Stimulated activated CD8-positive, alpha-beta memory T cell treated with anti-CD3 and anti-CD28 coated beads, Interleukin-15, amount 100 ng/mL, for 4 hours (primary cell): ENCODE data around the gene GIMAP7.
"Not testable (repeated sequence)": the region's sequence is repeated elsewhere in the genome, so short reads cannot be mapped to it uniquely, and the experiment has no call there.

ENCODE experiments used
- DNase-seq, 2 donors: peaks; one replicate each; pipeline ENCODE4 v3.0.0-alpha.2; 2020; ENCODE audit warnings: low read depth in 2 of 2

The GIMAP7 gene

DNA sequence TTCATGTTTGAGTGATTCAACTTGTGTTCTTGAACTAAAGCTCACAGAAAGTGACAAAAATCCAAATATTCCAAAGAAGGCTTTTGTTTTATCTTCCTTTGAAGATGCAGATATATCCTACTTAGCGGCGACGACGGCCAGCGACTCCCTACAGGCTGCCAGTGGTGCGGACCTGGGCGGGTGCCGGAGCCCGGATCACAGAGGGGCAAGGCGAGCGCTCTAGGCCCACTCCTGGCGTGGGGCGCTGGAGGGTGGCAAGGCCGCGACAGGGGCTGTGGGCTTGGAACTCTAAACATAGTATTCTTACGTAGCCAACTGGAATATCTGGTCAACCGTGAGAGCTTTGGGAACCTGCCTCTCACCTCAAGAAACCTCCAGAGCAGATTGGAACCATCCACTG is 914 bp upstream of the GIMAP7 start:
- DNase-seq = no peak

DNA sequence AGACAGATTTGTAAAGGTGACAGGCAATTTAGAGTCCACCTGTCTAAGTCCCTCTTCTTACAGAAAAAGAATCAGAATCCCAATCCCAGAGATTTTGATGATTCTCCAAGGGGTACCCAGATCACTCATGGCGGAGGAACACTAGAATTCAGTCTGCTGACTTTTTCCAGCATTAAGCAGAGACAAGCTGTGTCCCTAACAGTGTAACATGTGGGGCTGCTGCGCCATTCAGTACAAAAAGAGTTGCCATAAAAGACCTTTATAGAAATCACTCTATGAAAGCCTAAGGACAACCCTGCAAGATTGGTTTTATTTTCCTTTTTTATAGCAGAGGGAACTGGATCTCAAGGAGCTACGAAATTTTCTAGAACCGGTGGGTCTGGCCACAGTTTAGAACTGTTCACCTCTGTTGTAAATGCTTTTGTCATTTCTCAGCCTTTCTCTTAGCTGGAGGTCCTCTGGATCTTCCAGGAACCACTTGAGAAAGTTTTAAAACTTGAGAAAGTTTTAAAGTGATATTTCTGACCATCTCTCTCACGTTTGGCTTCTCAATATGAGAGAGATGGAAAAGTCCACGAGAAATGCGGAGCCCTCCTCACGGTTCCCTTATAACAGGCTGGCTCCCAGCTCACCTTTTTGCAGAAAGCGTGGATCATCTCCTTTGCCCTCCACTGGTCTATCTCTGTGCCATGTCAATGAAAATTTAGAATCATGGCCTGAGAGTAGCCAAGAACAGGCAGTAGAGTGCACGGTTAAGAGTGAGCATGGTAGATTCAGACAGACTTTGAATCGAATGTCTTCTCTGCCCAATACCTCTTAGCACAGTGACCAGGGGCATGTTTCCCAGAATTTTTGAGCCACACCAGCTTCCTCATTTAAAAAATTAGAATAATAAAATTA is 826 bp downstream of the GIMAP7 start:
- no peak for DNase-seq

DNA sequence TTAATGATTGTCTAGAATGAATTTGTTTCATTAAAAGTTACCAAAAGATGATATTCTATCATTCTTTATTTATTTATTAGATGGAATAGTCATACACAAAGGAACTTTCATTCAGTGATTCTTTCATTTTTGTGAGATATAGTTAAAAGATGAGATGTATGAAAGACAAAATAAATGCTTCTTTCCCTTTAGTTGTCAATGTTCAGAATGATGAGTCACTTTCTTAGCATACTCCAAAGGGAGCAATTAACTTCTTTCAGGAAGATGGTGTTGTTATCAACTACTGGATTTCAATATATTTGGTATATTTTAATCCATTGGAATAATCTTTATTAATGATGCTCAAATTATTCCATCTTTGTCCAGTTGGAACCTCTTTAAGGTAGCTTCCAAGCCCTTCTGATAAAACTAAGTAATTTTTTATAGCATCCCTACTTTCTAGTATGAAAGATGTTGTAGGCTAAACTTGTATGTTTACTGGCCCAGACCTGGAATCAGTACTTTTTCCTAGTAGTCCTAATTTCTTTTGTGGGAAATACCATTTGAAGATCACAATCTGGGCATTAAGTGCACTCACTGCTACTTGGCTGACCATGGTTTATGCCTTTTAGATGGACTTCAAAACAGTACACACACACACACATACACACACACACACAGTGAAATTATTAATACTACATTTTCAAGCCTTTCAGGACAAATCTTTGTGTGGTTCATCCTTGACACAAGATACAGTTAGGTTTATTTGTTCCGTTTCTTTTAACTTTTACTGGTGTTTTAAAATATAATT is 2.5 kb downstream of the GIMAP7 start:
- no peak for DNase-seq

DNA sequence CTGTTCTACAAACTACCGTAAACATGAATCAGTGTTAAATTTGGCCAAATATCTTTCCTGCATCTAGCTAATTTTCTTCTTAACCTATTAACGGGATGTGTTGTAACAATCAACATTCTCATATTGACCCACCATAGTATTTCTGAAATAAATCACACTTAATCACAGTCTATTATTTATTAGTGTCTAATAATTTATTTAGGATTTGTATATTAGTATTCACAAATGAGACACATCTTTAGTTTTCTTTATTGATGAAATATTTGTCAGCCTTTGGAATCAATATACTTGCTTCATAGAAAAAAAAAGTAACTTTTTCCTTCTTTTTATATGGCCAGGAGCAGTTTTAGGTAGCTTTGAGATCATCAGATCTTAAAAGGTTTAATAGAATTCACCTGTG is 4.6 kb downstream of the GIMAP7 start:
- DNase-seq = no peak

DNA sequence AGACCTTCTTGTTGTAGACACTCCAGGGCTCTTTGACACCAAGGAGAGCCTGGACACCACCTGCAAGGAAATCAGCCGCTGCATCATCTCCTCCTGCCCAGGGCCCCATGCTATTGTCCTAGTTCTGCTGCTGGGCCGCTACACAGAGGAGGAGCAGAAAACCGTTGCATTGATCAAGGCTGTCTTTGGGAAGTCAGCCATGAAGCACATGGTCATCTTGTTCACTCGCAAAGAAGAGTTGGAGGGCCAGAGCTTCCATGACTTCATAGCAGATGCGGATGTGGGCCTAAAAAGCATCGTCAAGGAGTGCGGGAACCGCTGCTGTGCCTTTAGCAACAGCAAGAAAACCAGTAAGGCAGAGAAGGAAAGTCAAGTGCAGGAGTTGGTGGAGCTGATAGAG is 5.5 kb downstream of the GIMAP7 start:
- DNase-seq = no peak

DNA sequence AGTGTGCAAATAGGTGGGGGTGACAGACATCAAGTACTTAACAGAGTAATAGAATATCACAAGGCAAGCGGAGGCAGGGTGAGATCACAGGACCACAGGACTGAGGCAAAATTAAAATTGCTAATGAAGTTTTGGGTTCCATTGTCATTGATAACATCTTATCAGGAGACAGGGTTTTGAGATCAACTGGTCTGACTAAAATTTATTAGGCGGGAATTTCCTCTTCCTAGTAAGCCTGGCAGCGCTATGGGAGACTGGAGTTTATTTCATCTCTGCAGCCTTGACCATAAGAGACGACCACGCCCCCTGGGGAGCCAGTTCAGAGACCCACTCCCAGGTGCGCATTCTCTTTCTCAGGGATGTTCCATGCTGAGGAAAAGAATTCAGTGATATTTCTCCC is 8.3 kb downstream of the GIMAP7 start:
- DNase-seq = not testable (repeated sequence)

DNA sequence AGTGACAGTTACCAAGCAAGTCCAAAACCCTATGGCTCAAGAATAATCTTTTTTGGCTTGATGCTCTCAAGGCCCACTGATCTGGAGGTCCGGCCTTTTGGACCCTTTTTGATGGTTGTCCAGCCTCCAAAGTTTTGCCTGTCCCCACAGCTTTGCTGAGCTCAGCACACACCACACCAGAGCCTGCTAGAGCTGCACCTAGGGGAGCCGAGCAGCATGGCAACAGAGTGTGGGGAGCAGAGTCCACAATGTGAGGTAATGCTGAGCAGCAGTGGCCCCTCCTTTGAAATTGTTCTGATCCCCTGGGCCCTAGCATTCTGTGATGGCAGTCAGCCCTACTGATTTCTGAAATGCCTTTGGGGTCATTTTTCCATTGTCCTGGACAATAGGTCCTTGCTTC is 9.3 kb downstream of the GIMAP7 start:
- no peak for DNase-seq

DNA sequence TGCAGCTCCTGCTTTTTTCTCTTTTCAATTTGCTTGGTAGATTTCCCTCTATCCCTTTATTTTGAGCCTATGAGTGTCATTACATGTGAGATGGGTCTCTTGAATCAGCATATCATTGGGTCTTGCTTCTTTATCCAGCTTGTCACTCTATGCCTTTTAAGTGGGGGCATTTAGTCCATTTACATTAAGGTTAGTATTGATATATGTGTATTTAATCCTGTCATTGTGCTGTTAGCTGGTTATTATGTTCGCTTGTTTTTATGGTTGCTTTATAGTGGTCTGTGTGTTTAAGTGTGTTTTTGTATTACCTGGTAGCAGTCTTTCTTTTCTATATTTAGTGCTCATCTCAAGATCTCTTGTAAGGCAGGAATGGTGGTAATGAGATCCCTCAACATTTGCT is 17.0 kb downstream of the GIMAP7 start:
- no peak for DNase-seq

DNA sequence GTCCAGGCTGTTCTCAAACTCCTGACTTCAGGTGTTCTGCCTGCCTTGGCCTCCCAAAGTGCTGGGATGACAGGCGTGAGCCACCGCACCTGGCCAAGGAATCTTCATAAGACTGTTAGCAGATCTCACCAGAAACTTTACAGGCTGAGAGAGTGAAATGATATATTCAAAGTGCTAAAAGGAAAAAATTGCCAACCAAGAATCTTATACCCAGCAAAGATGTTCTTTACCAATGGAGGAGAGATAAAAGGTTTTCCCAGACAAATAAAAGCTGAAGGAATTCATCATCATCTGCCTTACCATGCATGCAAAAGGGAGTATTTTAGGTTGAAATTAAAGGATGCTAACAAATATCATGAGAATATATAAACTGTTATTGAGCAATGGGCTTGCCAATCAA is 23.6 kb downstream of the GIMAP7 start:
- no peak for DNase-seq

DNA sequence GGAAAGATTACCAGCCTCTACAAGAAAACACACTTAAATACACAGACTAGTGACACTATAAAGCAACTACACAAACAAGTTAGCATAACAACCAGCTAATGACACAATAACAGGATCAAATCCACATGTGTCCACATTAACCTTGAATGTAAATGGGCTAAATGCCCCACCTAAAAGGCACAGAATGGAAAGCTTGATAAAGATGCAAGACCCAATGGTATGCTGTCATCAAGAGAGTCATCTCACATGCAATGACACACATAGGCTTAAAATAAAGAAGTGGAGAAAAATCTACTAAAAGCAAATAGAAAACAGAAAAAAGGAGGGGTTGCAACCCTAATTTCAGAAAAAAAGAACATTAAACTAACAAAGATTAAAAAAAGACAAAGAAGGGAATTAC is 38.5 kb downstream of the GIMAP7 start:
- DNase-seq = no peak

DNA sequence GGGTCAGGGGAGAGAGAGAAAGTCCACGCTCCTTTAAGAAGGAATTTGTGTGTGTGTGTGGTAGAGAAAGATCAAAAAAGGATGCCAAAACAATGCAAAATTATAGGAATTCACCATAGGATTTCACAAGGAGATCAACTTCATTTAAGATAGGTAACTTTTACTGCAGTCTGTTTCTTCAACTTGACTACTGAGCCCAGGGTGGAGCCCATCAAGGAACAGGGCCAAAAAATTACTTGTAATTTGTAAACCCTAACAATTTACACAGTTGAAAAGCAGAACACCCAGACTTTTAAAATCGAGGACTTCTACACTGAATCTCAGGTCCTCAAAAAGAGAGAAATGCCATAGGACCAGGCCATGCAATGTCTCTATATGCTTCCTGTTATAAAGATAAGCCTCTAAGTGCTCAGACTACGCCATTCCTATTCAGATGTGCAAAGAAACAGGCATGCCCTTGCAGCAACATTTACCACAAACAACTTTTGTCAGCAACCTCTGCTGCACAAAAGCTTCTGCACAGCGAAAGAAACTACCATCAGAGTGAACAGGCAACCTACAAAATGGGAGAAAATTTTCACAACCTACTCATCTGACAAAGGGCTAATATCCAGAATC is 42.0 kb downstream of the GIMAP7 start:
- DNase-seq = no peak

DNA sequence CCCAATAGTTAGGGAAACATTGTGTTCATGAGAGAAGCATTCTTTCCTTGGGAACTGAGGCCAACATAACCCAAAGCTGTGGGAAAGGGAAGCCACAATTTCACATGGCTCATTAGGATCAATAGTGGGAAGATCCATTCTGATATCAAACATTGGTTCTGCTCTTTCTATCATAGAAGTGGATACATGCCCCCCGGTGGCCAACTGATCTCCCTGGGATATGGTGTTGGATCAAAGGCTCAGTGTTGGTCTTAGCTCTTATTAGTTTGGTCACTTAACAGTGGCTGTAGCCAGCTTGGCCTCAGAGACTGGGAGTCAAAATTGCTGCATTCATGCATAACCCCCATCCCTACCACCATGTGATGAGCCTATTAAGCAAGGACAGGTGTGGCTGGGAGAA is 45.8 kb downstream of the GIMAP7 start:
- DNase-seq = no peak

DNA sequence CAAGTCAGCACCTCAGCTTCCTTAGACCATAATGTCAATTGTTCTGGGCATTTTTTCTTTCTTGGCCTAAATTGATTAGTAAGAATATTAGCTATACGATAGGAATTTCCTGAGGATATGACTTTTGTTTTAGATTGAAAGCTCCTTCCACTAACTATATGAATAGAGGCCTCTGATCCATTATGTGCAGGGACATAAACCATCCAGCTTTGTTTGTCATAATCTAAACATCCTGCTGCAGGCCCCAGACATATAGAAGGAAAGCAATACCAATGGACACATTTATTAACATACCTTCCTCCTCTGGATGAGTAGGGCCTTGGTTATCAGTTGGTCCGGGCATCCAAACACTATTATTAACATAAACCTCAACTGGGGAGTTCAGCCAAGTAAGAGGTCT is 48.2 kb downstream of the GIMAP7 start:
- DNase-seq = no peak

DNA sequence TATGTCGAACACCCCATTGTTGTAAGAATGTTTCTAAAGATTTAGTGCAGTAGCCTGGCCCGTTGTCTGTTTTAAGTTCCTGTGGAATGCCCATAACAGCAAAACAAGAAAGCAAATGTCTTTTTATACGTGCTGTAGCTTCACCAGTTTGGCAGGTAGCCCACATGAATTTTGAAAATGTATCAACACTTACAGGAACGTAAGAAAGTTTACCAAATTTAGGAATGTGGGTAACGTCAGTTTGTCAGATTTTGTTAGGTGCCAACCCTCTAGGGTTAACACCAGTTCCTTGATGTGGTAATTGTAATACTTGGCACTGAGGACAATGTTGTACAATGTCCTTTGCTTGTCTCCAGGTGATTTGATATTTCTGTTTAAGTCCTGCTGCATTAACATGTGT is 49.3 kb downstream of the GIMAP7 start:
- DNase-seq = no peak

DNA sequence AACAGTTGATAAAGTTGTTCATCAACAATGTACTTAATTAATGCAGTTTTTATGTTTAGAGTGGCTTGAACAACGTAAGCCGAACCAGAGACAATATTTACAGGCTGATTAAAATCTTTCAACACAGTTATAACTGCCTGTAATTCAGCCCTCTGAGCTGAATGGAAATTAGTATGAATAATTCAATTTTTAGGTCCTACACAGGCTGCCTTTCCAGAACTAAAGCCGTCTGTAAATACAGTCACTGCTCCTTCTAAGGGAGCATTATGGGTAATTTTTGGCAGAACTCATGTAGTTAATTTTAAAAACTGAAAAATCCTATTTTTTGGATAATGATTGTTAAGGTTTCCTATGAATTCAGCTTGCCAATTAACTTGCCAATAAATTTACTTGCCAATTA is 49.9 kb downstream of the GIMAP7 start:
- DNase-seq = no peak

DNA sequence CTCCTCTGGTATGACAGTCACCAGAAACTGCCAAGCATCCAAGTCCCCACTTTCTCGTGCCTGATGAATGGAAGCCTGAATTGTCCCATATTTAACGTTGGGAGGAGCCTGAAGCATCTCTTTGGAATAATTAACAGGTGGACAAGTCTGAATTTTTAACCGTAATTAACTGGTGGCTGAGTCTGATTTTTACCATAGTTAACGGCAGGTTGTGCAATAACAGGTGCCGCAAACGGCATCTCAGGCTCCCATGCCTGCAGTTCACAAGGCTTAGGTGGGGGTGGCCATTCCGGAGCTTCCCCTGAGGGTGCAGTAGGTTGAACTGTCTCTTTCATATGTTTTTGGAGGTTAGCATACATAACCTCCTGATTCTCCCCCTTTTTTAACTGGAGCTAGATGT is 50.6 kb downstream of the GIMAP7 start:
- DNase-seq = no peak

DNA sequence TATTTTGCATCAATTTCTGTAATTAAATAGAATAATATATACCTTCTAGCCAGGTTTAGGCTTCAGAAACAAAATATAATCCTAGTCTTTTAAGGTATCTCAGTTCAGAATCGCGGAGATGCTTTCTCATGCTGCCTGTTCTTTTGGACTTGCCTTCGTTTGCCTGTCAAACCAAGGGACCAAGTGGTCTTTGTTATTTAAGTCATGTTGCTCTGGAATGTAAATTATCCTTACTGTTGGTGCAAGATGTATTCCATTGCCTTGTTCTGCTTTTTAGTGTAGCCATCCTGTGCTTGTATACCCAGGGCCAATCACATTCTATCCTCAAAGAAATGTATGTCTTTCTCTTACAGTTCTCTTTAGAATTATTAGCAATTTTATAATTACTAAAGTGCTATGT is 51.5 kb downstream of the GIMAP7 start:
- DNase-seq = no peak

DNA sequence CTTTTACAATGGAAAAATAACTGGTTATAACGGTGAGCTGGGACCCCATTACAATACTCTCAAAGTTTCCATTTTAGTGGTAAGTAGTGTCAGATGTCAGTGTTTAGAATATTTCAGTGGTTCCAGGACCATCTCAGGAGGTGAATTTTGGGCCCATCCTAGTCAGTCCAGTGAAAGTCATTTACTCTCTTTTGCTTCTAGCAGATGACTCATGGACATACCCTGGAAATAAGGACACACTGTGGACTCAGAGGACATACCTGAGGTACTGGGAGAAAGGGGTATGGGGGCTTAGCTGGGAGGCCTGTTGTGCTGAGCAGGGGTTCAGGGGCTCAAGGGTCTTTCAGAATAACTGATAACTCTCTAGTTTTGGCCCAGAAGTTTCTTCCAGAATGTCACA is 51.9 kb downstream of the GIMAP7 start:
- no peak for DNase-seq

DNA sequence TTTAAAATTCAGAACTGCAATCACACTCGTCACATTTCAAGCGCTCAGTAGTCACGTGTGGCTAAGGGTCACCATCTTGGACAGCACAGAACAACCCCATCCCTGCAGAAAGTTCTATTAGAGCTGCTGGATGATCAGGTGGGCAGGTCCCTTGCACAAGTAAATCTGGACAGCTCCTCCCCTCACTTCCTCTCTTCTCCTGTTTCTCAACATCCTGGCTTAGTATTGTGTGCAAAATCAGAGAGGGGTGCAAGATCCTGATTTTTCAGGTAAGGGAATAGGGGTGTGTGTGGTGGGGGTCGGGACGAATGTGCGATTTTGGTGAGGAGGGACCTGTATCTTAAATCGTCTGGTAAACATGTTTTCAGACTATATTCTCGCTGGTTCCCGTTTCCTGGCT is 52.5 kb downstream of the GIMAP7 start, which contains the start of gene GIMAP4:
GIMAP4 (plus strand) TSS at position 222 of the 400 bp plus-strand sequence. CDS start 2,512 bp downstream, outside the sequence.
- no peak for DNase-seq

DNA sequence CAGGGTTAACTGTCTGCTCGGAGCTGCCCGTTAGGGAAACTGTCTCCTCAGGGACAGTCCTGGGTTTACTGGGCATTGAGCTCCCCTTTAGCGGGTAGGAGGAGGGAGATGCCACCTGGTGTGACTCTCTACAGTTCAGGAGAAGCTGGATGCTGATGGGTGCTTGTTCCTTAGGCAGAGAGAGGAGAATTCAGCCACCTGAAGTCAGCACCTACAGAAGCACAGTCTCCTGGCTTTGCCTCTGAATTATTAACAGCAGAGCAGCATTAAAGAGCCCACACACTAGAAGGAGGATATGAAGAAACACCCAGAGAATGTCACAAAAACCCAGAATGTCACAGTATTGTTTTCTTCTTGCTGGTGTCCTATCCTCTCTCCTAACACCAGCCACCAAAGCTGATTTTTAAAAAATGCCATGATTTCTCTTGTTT is 53.2 kb downstream of the GIMAP7 start:
- no peak for DNase-seq

DNA sequence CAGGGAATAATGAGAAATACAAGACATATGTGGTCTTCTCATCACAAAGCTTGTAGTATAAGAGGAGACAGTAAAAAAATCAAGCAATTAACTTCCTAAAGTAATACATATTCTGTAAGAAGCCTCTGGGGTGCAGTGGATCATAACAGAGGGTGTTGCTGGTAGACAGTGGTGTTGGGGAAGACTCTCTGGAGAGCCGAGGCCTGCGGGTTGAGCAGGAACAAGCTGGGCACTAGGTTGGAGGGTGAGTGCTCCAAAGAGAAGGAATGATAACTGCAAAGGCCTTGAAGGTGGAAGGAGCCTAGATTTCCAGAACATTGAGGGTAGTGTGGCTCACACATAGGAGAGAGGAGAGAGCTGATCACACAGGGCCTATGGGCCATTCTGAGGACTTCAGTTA is 54.0 kb downstream of the GIMAP7 start:
- no peak for DNase-seq

DNA sequence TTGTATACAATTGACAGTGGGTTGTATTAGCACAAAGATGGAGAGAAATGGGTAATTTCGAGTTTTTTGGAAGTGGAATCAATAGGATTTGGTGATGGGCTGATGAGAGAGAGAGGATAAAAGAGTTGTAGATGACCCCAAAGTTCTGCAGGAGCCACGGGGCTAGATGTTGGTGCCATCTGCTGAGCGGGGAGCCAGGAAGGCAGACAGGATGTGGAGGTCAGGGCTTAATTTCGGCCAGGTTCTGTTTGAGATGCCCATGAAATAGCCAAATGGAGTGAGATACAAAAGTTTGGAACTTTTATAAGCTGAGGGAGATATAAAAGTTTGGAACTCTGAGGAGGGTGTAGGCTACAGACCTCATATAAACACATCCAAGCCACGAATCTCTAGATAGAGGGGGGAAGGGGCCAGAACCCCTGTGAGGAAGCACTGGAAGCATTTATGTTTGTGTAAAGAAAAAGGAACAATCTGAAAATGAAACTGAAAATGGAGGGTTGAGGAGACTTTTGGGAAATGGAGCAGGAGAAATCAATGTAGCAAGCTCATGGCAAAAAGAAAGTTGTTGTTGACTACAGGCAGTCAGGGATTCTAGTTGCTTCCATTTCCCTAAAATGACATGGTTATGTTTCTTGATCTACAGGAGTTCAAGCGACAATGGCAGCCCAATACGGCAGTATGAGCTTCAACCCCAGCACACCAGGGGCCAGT is 54.7 kb downstream of the GIMAP7 start:
- DNase-seq = no peak
